Stimulated activated CD4-positive, alpha-beta T cell treated with anti-CD3 and anti-CD28 coated beads, Interleukin-4, amount 100 ng/mL, for 1 hour (primary cell): ENCODE measurements around the gene GAS7.

Experiments
- DNase-seq: peaks from one replicate; pipeline ENCODE4 v3.0.0-alpha.2; 2020

Gene GAS7

DNA sequence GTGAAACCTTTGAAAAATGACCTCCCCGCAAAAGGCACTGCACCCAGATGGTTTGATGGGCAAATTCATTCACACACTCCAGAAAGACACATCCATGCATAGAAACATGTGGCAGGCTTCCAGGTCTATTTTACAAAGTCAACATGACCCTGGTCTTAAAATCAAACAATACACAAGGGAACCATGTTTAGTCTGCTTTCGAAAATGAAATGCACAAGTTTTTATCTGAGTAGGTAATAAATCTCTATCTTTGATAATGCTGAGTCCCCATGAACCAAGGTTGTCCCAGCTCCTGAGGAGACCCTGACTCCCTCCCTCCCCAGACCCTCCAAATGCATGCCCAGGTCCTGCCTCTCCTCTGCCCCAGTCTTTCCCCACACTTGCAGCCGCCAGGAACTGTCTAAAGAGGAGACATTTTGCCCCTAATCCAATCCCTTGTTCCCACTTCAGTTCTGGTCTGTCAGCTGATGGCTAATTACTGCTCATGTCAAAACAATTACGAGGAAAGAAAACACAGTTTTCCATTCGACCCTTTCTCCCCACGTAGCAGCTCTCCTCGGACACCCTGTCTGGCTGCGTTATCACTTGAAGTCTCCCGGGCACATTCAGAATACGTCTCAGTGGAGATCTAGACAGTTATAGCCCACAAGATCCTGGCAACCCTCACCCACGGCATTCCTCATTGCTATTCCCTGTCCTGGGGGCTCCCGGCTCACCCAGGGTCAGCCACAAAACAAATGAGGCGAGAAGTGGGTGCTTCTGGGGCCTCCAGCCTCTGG lies 224.5 kb downstream of the GAS7 start:
- no peak for DNase-seq

DNA sequence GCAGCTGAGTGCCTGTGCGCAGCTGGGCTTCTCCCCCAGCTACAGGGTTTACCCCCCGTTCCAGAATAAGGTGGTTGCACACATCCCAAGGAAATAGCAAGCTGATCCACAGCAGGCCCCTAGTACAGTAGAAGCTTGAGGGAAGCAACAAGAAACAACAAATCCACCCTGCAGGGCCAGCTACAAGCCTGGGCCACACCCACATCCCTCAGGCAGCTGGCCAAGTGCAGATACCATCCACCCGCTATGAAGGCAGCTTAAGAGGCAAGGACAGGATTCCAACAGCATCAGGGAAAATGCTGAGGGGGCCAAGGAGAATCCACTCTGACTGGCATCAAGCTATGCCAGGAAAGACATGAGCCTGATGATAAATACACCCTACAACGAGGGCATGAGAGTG lies 226.4 kb downstream of the GAS7 start:
- DNase-seq = no peak

DNA sequence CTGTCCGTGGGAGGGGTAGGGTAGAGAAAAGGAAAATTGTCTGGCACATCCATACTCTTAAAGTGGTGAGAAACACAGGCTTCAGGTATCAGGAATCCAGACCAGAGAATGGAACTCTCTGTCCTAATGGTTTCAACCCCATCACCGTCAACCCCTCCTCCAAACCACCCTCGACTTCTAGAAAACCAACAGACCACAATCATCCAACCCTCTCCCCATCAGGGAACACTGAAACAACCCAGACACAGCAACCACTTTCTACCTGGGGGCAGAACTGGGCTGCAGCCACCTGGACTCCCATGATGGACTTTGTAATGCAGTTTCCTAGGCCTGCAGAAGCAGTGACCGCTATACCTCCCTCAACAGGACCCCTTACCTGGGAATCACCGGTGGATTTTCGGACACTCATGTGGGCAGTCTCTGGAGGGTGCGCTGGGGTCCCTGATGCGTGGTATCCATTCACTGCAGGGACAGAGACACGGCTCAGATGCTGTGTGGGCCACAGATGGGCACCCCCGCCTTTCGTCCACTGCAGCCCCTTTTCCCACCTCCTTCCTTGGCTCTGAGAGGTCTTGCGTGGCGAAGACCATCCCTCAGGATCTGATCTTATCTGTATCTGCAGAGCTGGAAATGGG lies 229.0 kb downstream of the GAS7 start:
- no peak for DNase-seq

DNA sequence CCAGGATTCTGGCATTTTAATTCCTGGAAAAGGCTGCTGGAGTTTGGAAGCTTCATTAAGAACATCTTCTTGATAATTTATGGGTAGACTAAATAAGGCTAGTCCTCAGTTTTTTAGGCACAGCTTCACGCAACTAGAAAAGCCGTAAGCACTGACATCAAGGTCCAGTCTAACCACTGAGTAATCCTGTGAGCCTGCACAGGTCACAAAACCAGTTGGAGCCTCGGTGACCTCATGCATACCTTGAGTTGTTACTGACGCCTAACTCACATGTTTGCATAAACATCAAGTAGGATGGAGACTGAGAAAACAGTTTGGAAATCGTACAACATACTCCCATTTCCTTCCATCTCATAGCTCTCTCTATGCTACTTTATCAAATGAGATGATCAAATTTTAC lies 229.5 kb downstream of the GAS7 start:
- DNase-seq = no peak

DNA sequence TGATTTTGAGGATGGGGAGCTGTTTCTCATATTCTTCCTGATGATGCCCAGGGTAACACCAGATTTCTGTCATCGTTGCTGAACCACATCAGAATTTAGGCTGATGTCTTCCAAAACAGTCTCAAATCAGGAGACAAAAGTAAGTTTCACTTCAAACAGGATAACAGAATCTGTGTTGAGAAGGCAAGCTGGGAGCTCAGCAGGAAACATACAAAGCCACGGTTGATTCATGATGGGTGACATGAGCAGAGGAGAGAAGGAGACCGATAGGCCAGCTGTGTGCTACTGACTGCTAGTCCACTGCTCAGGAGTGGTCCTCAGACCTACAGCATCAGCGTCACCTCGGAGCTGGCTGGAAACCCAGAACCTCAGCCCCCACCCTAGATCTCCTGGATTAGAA lies 230.4 kb downstream of the GAS7 start:
- DNase-seq = no peak

DNA sequence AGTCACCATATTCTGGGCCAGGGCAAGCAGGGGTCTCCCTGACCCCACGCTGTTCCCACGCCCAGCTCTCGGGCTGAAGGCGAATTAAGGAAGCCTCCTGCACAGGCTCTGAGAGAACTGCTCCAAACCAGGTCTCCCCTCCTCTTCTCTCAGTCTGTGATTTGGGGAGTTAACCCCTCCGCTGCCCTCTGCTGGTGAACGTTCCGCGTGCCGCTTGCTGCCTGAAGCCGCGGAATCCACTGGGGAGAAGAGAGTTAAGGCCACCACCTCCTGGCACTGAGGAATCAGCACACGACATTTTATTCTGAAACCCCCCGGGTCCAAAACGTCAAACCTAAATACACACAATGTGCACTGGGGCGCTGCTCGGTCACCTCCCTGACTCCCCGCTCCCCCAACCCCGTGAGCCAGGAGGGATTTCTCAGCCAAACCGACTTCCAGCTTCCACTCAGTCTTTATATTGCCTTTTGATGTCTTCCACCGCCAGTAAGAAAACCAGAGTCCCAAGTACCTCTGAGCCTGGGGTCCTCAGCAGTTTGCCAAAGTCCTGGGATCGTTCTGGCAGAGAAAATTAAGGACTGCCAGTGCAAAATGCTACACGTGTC lies 238.9 kb downstream of the GAS7 start:
- DNase-seq = peak; percentile 16

DNA sequence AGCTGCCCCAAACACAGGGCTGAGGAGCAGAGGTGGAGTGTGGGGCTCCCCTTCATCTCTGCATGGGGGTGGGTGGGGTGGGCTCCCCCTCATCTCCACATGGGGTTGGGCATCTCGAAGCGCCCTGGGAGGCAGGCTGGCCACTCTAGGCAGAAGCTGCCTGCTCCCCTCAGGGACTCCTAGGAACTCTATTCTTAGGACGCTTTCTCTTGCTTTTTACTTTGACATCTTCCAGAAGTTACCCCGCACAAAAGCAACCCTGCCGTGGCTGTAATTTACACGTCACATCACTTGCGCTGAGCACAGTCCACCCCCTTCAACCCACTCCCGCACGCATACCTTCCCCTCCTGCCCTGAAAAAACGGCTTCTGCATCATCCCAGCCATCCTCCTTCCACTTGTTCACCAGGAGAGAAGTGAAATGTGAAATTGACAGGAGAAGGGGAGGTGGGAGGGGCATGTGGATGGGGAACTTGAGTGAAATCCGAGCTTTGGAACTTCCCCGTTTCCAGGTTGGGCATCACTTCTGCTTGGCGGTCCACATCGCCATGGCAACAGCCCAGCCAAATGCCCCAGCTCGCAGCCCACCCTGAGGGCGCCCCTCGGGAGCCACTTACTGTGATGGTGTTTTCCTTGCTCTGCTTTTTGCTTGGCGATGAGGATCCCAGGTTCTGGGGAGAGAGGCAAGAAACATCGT lies 239.7 kb downstream of the GAS7 start:
- no peak for DNase-seq

DNA sequence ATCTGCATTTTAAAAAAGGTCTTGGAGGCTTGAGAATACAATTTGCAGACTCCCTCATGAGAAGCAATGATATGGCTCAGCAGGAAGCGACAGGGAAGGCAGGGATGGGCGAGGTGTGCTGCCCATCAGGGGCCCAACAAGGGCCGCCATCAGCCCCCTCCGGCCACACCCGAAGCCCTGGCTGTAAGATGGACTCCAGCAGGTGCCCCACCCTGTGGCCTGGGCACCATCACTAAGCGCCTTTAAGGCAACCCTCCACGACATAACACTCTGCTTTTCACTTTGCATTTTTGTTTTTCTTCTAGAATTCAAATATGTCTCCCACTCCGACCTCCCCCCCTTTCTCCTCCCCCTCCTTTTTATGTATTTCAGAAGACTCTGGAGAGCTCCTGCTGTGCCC lies 241.2 kb downstream of the GAS7 start:
- DNase-seq = no peak

DNA sequence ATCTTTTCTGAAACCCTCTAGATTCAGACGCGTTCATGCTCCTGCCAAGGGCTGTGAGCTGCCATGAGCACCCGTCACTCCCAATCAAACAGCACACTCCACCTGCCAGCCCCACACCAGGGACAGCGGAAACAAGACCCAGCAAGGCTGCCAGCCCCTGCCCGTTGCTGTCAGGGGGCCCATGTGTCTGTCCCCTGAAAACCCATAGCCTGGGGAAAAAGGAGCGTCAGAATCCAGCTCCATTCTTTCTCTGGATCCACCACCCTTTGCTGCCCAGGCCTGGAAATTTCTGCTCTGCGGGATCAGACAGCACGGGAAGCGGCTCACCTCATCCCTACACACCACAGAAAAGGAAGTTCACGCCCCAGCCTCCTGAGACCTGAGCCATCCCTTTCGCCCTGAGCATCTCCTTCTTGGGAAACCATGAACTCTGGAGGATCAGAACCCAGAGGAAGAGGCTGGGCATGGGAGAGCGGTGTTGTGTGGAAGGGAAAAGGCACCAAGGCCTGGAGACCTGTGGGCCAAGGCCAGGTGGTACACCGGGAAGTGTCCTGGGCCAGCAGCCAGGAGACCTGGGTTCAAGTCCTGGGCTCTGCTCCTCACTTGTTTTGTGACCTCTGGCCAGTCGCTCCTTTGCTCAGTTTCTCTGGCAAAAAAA lies 241.8 kb downstream of the GAS7 start:
- DNase-seq = no peak

DNA sequence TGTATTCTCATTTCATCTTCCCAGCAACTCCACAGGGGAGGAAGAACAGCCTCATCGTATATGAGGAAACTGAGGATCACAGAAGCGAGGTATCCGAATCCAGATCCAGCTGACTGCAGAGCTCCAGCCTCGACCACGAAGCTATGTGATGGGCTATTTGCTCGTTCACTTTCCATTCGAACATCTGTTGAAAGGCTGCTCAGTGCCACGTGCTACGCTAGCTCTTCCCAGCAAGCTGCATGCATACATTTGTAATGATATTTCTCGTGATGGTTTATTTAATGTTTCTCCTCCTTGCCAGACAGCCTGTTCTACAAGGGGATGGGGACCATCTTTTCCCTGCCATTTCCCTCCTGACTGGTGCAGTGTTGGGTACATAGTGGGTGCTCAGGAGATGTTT lies 244.9 kb downstream of the GAS7 start:
- DNase-seq = no peak

DNA sequence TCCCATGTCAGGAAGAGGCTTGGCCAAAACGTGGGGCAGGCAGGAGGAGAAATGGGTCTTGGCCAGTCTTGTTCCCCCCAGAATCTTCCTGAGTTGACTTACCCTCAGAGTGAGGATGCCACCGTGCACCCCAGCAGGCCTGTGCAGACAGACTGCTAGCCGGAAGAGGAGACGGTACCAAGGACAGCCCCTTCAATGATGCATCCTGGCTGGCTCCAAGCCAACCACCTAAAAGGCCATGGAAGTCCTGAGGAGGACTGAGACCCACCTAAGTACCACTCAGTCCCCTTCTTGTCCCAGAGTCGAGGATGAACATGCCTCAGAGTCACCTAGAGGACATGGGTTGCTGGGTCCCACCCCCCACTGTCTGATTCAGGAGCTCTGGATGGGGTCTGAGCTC lies 246.6 kb downstream of the GAS7 start:
- no peak for DNase-seq

DNA sequence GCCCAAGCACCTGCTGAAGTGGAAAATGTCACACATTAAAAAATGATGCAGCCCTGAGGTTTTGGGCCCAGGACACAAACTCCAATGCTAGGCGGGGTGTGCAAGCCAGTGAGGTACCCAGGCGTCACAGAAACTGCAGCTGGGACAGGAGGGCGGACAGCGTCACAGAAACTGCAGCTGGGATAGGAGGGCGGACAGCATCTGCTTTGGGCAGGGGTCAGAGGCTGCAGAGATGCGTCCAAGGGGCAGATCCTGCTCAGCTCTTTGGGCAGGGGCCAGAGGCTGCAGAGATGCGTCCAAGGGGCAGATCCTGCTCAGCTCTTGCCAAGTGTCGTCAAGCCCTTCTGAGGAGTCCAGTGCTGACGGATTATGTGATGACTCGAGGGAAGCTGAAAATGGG lies 249.5 kb downstream of the GAS7 start:
- DNase-seq = no peak

DNA sequence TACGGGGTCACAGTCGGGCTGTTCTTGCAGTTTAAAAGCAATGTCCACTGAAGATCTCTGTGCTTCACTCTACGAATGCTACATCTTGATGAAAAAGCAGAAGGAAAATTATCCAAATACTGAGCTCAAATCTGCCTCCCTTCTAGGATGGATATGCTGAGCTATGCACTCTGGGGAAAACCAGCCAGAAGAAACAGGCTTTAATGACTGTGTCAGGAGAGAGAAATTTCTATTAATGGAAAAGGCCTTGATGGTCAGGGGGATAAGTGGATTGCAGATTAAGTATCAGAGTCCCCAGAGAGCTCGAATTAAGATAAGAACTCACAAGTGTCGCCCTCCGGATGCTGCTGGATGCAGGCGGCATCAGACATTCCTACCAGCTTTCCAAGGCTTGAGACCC lies 253.7 kb downstream of the GAS7 start:
- no peak for DNase-seq

DNA sequence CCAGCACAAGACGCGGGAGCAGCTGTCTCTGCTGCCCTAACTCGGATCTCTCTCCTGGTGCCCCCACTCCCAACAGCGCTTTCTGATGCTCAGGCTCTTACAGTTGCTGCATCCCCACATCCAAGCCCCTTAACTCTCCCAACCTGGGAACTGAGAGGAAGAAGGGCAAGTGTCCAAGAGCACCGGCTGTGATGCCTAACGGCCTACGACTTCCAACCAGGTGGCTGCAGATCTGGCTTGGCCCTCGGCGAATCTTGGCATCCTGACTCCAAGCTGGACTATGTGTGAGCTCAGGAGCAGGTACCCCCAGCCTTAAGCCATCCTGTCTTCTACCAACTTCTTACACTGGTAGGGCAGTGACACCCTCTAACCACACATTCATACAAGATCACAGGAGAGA lies 255.1 kb downstream of the GAS7 start:
- no peak for DNase-seq

DNA sequence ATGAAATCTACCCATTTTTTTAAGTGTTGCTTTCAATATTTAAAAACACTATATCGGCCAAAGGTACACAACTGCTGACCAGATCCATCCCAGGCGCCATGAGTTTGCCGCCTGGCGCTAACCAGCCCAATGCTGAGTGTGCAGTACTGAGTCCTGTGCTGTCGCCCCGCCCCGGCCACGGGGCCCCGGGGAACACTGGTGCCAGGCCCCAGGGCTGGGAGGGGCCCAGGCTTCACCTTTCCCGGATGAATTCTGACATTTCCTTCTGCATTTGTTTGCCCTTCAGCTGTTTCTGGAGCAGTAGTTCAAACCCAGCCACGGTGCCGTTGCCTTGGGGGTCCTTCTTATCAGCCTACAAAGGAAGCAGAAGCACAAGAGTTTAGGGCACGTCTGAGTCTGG lies 255.5 kb downstream of the GAS7 start:
- no peak for DNase-seq

DNA sequence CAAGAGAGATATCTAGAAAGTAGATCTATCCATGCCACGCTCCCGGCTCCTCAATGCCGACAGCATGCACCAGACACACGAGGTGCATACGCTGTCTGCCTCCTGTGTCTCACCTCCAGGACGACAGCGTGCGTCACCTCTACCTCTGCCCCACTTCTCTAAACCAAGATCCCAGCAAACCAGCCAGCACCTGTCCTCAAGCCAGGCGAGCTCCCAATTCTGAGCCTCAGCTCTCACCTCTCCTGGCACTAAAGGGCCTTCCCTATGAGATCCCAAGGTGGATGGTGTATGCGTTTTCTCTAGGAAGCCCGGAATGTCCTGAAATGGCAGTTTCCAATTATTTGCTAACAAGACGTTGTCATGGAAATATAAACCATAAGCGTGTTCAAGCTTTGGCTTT lies 257.1 kb downstream of the GAS7 start:
- no peak for DNase-seq

DNA sequence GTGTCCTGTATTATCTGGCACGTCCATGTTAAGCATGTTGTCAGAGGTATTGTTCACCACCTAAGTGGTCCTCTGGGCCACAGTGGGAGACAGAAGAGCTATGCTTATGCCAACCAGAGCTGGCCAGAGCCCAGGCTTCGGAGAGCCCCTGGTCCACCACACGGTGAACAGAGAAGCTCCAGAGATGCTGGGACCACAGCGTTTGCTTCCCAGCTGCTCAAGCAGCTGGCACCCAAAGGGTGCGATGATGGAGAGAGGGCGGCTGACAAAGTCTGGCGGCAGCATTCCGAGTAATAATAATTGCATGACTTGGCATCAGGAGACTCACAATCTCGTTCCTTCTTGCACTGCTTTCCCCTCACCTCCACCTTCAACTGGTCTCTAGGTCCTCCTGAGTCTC lies 257.6 kb downstream of the GAS7 start:
- DNase-seq = no peak

DNA sequence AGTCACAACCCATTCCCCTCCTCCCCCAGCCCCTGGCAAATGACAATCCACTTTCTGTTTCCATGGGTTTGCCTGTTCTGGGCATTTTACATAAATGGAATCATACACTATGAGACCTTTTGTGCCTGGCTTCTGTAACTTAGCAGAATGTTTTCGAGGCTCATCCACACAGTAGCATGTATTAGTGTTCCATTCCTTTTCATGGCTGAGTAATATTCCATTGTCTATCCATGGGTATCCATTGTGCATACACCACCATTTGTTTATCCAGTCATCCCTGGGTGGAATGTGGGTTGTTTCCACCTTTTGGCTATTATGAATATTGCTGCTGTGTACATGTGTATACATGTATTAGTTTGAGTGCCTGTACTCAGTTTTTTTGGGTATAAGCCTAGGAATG lies 259.6 kb downstream of the GAS7 start:
- DNase-seq = no peak

DNA sequence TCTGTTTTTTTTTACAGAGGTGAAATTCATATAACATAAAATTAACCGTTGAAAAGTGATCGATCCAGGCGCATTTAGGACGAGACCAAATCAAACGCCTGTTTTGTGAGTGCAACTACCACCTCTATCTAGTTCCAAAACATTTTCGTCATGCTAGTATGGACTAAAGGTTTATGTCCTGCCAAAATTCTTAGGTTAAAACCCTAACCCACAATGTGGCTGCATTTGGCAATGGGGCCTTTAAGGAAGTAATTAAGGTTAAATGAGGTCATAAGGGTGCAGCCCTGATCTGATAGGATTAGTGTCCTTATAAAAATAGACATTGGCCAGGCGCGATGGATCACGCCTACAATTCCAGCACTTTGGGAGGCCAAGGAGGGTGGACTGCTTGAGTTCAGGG lies 260.5 kb downstream of the GAS7 start:
- no peak for DNase-seq

DNA sequence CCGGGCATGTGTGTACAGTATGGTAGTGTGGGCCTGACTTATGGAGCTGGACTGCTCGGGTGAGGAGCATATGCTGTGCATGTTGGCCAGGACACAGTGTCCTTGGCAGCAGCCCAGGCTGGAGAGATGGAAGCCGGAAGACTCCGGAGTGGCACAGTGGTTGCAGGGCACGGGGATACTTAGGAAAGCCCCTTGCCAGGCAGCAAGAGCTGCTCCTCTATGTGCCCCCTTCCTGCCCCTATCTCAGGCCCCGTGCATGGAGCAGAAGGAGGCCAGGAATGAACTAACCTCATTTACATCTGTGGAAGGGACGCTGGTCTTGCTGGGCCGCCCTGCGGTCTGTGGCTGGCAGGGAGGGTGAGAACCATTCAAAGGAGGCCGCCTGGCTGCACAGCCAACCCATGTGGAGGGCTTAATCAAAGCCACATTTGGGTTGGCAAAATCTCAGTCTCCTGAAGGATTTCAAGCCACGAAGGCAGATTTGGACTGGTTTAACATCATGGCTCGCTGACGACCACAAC lies 261.1 kb downstream of the GAS7 start:
- no peak for DNase-seq

DNA sequence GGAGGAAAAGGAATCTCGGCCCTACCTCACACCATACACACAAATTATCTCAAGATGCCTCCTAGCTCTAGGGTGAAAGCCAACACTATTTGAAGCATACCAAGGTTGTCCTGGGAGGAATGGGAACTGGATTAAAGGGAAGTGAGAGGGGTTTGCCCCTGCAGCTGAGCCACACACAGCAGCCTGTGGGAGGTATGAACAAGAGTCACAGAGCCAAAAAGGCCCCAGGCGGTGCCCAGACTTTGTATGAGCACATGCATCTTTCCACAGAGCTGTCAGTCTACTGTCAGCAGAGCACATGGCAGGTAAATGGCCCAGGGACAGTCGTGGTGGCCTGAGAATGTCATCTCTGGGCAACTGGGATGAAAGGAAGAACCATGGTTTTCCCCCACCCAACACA lies 262.3 kb downstream of the GAS7 start:
- DNase-seq = no peak

DNA sequence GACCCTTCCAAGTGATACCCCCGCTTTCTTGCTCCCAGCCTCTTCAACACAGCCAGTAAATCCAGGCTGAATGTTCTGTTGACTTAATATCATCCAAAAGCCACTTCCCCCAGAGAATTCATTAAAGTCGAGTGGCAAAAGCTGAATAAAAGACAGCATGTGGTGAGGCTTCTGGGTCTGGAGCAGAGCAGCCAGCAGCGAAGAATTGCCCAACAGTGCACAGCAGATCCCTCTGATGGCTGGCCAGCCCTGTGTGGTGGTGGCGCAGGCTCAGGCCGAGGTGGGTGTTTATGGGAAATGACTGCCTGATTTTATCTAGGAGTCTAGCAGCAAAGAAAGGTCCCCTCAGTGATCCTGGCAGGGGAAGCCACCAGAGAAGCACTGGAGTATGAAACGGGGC lies 263.0 kb downstream of the GAS7 start:
- DNase-seq = no peak

DNA sequence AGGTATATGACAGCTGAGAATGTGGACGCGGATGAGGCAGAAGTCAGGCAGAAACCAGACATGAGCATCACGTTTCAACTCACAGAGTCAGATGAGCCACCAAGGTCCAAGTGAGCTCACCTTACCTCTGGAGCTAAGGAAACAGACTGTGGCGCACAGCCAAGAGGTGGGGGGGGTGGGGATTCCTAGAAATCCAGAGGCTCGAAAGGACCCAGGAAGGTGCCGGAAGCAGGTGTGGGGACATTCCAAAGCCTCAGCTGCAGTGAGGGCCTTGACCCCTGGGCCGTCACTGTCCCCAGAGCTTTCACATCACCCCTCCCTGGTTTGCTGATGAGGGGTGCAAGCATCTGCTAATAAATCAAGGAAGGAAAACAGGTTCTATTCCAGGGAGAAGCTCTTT lies 264.1 kb downstream of the GAS7 start:
- DNase-seq = no peak
